Stimulated activated CD4-positive, alpha-beta T cell treated with anti-CD3 and anti-CD28 coated beads, Interleukin-12 subunit alpha, Interleukin-12 subunit beta, amount 100 ng/mL, for 4 hours (primary cell): ENCODE results near the gene KAT8.
A peak's percentile ranks its signal among the peaks of the same experiment; 100 is the strongest.
"Not testable (repeated sequence)": the region's sequence is repeated elsewhere in the genome, so short reads cannot be mapped to it uniquely, and the experiment has no call there.

ENCODE experiments used
- DNase-seq: peaks from one replicate; pipeline ENCODE4 v3.0.0-alpha.2; 2020

The KAT8 gene

GRCh38 chr16:31084584-31085302, 32.7 kb upstream of the KAT8 start:
- no peak for DNase-seq

GRCh38 chr16:31085411-31085810, 32.1 kb upstream of the KAT8 start:
- DNase-seq = no peak

- DNase-seq = no peak
Observed at GRCh38 chr16:31085873-31086628, 31.4 kb upstream of the KAT8 start.

GRCh38 chr16:31086629-31086906, 30.9 kb upstream of the KAT8 start:
- no peak for DNase-seq

GRCh38 chr16:31087481-31087880, 30.0 kb upstream of the KAT8 start:
- DNase-seq = no peak

GRCh38 chr16:31087971-31088370, 29.5 kb upstream of the KAT8 start:
- no peak for DNase-seq

GRCh38 chr16:31088459-31089183, 28.8 kb upstream of the KAT8 start, which contains the start of gene PRSS53:
Gene PRSS53, minus strand, starts transcription at chr16:31088943. Its CDS starts 134 bp downstream, at chr16:31088809.
- DNase-seq = no peak

- DNase-seq = no peak
Observed at GRCh38 chr16:31089199-31089598, 28.3 kb upstream of the KAT8 start.

GRCh38 chr16:31090540-31090939, 26.9 kb upstream of the KAT8 start:
- DNase-seq = no peak

- no peak for DNase-seq
Observed at GRCh38 chr16:31092330-31092729, 25.1 kb upstream of the KAT8 start.

GRCh38 chr16:31093132-31093703, 24.2 kb upstream of the KAT8 start:
- DNase-seq = no peak

- no peak for DNase-seq
Observed at GRCh38 chr16:31094088-31094423, 23.4 kb upstream of the KAT8 start.

GRCh38 chr16:31094424-31095120, 22.9 kb upstream of the KAT8 start, which contains the start of gene VKORC1:
Gene VKORC1, minus strand, starts transcription at chr16:31094797. Its CDS starts 68 bp downstream, at chr16:31094729.
- peak; percentile 84 for DNase-seq

- DNase-seq = no peak
Observed at GRCh38 chr16:31099860-31100638, 17.4 kb upstream of the KAT8 start.

- not testable (repeated sequence) for DNase-seq
Observed at GRCh38 chr16:31100876-31101641, 16.4 kb upstream of the KAT8 start.

GRCh38 chr16:31105677-31106213, 11.7 kb upstream of the KAT8 start:
- DNase-seq = peak; percentile 82

- DNase-seq = no peak
Observed at GRCh38 chr16:31106509-31107464, 10.7 kb upstream of the KAT8 start.

- no peak for DNase-seq
Observed at GRCh38 chr16:31107465-31107867, 10.0 kb upstream of the KAT8 start.

GRCh38 chr16:31108035-31108793, 9.2 kb upstream of the KAT8 start, which contains the start of gene BCKDK:
Gene BCKDK, plus strand, starts transcription at chr16:31108386. Its CDS starts 838 bp downstream, at chr16:31109224.
- DNase-seq = peak; percentile 74
